GM19043 (cell line): ENCODE data around the gene GNRH2.
"Not testable (repeated sequence)": the region's sequence is repeated elsewhere in the genome, so short reads cannot be mapped to it uniquely, and the experiment has no call there.

Experiments
- ATAC-seq: cut with Tn5 transposase; IDR thresholded peaks from one replicate; pipeline ENCODE4 v1.9.1; 2021; ENCODE audit warnings: low read depth; ENCODE audit not compliant: unreplicated experiment

GNRH2 gene

GRCh38 chr20:3041854-3042409 is 1.5 kb upstream of the GNRH2 start:
- no peak for ATAC-seq

GRCh38 chr20:3042625-3043024 is 797 bp upstream of the GNRH2 start:
- ATAC-seq, result no peak

GRCh38 chr20:3044336-3044965 is 1.0 kb downstream of the GNRH2 start:
- no peak for ATAC-seq

GRCh38 chr20:3045042-3045815 is 1.8 kb downstream of the GNRH2 start:
- peak; percentile 45 for ATAC-seq

- peak; percentile 89 for ATAC-seq
These were observed 2.6 kb downstream of the GNRH2 start, which contains the start of gene MRPS26 for GRCh38 chr20:3045816-3046676. Gene MRPS26 (plus strand): TSS chr20:3046052. CDS start chr20:3046069, 17 bp downstream.

- ATAC-seq, result no peak
These were observed 3.4 kb downstream of the GNRH2 start for GRCh38 chr20:3046677-3047462.

GRCh38 chr20:3047486-3048419 is 4.3 kb downstream of the GNRH2 start:
- no peak for ATAC-seq

- ATAC-seq, result no peak
These were observed 8.1 kb downstream of the GNRH2 start for GRCh38 chr20:3051385-3052019.

GRCh38 chr20:3059489-3059888 is 16.1 kb downstream of the GNRH2 start:
- no peak for ATAC-seq

GRCh38 chr20:3064119-3064518 is 20.7 kb downstream of the GNRH2 start:
- not testable (repeated sequence) for ATAC-seq

GRCh38 chr20:3067139-3068014 is 24.0 kb downstream of the GNRH2 start:
- no peak for ATAC-seq

GRCh38 chr20:3068075-3068474 is 24.7 kb downstream of the GNRH2 start:
- ATAC-seq, result no peak

GRCh38 chr20:3068986-3069900 is 25.8 kb downstream of the GNRH2 start:
- ATAC-seq, result no peak

- no peak for ATAC-seq
These were observed 27.3 kb downstream of the GNRH2 start for GRCh38 chr20:3070725-3071124.

- no peak for ATAC-seq
These were observed 27.8 kb downstream of the GNRH2 start for GRCh38 chr20:3071266-3071609.

GRCh38 chr20:3071610-3072529 is 28.4 kb downstream of the GNRH2 start, which contains the start of gene OXT:
Gene OXT (plus strand): TSS chr20:3071620. CDS start chr20:3071656, 36 bp downstream.
- ATAC-seq, result no peak
